Activated CD4-positive, alpha-beta T cell treated with anti-CD3 and anti-CD28 coated beads, Interleukin-2, Interleukin-6, amounts not matched to agents 100 ng/mL and 50 ng/mL, durations not matched to agents 16 hours and 8 hours (primary cell): ENCODE results near the gene TRAF6.
"Not testable (repeated sequence)": the region's sequence is repeated elsewhere in the genome, so short reads cannot be mapped to it uniquely, and the experiment has no call there.

Experiments
- DNase-seq: peaks from one replicate; pipeline ENCODE4 v3.0.0-alpha.2; 2020

Gene TRAF6

GRCh38 chr11:36492724-36493304 lies 17.3 kb downstream of the TRAF6 start:
- peak; percentile 66 for DNase-seq

- no peak for DNase-seq
Observed at GRCh38 chr11:36490026-36490806, 19.9 kb downstream of the TRAF6 start.

- DNase-seq: no peak
Observed at GRCh38 chr11:36488096-36488495, 22.0 kb downstream of the TRAF6 start.

- no peak for DNase-seq
Observed at GRCh38 chr11:36487619-36488018, 22.5 kb downstream of the TRAF6 start.

- no peak for DNase-seq
Observed at GRCh38 chr11:36485298-36486002, 24.6 kb downstream of the TRAF6 start.

- DNase-seq: not testable (repeated sequence)
Observed at GRCh38 chr11:36483042-36483441, 27.0 kb downstream of the TRAF6 start.

DNA sequence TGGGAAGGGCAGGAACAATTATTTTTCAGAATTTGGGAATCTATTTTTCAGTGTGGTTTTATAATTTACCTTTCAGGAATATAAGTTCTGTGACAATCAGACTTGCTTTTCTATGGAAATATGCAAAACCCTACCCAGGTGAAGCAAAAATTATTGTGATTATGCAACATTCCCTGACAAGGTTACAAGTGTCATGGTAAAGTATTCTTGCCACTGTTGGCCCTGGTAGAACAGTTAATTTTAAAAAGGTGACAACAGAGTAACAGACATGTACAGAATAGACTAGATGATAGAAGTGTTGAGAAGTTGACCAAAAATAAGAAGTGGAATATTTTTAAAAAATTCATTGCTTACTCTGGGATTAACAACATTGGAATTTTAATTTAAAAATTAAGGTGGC lies 29.2 kb downstream of the TRAF6 start:
- DNase-seq: no peak

GRCh38 chr11:36478700-36479329 lies 31.3 kb downstream of the TRAF6 start:
- peak; percentile 50 for DNase-seq

DNA sequence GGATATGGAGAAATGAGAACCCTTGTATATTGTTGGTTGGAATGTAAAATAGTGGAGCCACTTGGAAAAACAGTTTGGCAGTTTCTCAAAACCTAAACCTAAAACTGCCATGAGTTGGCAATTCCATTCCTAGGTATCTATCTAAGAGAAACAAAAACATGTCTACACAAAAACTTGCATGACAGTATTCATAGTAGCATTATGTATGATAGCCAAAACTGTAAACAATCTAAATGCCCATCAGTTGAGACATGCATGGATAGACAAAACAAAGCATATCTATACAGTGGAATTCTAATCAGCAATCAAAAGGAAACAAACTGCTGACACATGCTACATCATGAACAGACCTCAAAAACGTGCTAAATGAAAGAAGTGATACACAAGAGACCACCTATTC lies 34.9 kb downstream of the TRAF6 start:
- DNase-seq: no peak

GRCh38 chr11:36471577-36471976 lies 38.5 kb downstream of the TRAF6 start:
- DNase-seq: no peak

GRCh38 chr11:36469881-36470802 lies 39.9 kb downstream of the TRAF6 start:
- no peak for DNase-seq

- DNase-seq: peak; percentile 43
Observed at GRCh38 chr11:36469063-36469462, 41.0 kb downstream of the TRAF6 start.

- DNase-seq: no peak
Observed at GRCh38 chr11:36467916-36468315, 42.2 kb downstream of the TRAF6 start.

GRCh38 chr11:36467012-36467411 lies 43.1 kb downstream of the TRAF6 start:
- DNase-seq: no peak

GRCh38 chr11:36465449-36466163 lies 44.5 kb downstream of the TRAF6 start:
- DNase-seq: no peak

GRCh38 chr11:36464720-36465119 lies 45.4 kb downstream of the TRAF6 start:
- no peak for DNase-seq

DNA sequence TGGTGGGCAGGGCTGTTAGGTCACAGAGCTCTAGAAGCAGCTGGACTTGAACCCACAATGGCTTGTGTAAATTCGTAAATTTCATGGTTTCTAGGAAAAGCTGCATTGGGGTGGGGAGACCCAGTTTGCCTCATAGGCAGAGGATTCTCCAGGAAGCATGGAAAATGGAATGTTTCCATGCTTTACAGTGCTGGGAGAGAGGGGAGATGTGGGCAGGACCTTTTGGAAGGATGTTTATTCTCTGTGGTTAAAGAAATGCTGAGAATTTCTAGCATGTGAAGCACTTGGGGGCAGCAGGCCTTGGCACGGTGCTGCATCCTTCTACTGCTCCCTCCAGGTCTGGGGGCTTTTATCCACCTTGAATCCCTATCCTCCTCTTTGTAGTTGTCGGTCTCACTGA lies 46.3 kb downstream of the TRAF6 start:
- no peak for DNase-seq

GRCh38 chr11:36462321-36462720 lies 47.8 kb downstream of the TRAF6 start:
- DNase-seq: no peak

GRCh38 chr11:36460220-36460619 lies 49.9 kb downstream of the TRAF6 start:
- peak; percentile 23 for DNase-seq

DNA sequence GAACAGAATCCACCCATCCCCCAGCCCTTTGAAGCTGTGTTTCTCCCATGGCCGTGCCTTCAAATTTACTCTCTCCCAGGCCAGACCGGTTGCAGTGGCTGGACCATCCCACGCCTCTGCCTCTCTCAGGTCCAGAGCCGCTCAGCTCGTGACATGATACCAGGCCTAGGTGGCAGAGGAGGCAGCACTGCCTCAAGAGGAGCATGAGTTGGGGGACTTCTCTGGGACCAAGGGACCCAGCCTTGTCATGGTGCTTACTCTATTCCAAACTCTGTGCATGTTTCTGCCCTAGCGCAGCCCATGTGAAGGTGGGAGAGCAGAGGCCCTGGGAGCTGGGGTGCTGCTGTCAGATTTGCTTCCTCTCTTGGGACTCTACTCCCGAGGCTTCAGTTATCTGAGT lies 51.0 kb downstream of the TRAF6 start:
- no peak for DNase-seq

GRCh38 chr11:36458129-36458915 lies 51.8 kb downstream of the TRAF6 start:
- DNase-seq: no peak
